NB4 (cell line): ENCODE results near the gene LPP.

Source experiments
- DNase-seq: peaks from one replicate; pipeline ENCODE4 v3.0.0; 2010; ENCODE audit warnings: low read depth
- H3K4me3 ChIP-seq: one replicate; pipeline ENCODE4 v1.5.1; 2011; ENCODE audit warnings: mild to moderate bottlenecking, low read depth, low read length, moderate library complexity
- MYC ChIP-seq: IDR thresholded peaks from 2 replicates; pipeline ENCODE4 v1.6.1; 2011; ENCODE audit warnings: low read depth, low read length
- POLR2A ChIP-seq: IDR thresholded peaks from 2 replicates; pipeline ENCODE4 v1.6.1; 2011; ENCODE audit warnings: mild to moderate bottlenecking; ENCODE audit not compliant: insufficient read length; ENCODE audit errors: extremely low read depth
- TF ChIP-seq, protein P1 (sequence below): IDR thresholded peaks from one replicate; pipeline ENCODE4 v1.5.1; 2012; ENCODE audit warnings: low read depth, low read length
- TF ChIP-seq, protein P2 (sequence below): IDR thresholded peaks from 2 replicates; pipeline ENCODE4 v1.6.1; 2011; ENCODE audit warnings: low read depth, low read length

LPP gene

DNA sequence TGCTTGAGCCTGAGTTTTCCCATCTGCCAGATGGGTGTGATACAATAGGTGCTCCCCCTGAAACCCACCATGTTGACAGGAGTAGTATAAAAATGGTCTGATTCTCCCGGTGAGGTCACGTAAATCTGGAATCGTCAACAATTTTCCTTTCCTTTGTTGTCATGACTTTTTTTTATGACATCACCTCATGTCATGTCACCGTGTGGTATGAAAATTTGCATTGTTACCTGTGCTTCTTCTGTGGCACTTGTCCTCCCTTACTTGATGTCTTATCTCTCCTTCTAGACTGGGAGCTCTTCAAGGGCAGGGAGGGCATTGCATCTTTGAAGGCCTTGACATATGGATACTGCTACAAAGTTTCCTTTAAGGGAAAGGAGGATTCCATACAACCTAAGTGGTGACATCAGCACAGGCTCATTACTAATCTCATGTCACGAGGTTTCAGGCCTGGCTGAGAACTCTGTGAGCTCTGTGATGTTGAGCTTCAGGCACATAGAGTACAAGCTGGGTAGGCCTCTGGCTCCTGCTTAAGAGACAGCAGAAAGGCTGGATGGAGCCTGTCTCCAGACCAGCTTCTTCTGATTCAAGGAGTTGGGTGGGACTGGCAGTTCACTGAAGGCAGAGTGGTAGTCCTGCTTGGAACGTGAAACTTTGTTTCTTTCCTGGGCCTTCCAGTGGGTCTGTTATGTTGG, 66.3 kb downstream of the LPP start:
- no peak for DNase-seq
- TF ChIP-seq, protein P1, sequence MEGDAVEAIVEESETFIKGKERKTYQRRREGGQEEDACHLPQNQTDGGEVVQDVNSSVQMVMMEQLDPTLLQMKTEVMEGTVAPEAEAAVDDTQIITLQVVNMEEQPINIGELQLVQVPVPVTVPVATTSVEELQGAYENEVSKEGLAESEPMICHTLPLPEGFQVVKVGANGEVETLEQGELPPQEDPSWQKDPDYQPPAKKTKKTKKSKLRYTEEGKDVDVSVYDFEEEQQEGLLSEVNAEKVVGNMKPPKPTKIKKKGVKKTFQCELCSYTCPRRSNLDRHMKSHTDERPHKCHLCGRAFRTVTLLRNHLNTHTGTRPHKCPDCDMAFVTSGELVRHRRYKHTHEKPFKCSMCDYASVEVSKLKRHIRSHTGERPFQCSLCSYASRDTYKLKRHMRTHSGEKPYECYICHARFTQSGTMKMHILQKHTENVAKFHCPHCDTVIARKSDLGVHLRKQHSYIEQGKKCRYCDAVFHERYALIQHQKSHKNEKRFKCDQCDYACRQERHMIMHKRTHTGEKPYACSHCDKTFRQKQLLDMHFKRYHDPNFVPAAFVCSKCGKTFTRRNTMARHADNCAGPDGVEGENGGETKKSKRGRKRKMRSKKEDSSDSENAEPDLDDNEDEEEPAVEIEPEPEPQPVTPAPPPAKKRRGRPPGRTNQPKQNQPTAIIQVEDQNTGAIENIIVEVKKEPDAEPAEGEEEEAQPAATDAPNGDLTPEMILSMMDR = no peak
- no peak for TF ChIP-seq POLR2A
- TF ChIP-seq, protein P2, sequence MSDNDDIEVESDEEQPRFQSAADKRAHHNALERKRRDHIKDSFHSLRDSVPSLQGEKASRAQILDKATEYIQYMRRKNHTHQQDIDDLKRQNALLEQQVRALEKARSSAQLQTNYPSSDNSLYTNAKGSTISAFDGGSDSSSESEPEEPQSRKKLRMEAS = no peak
- H3K4me3 ChIP-seq = no peak overlapping the region

DNA sequence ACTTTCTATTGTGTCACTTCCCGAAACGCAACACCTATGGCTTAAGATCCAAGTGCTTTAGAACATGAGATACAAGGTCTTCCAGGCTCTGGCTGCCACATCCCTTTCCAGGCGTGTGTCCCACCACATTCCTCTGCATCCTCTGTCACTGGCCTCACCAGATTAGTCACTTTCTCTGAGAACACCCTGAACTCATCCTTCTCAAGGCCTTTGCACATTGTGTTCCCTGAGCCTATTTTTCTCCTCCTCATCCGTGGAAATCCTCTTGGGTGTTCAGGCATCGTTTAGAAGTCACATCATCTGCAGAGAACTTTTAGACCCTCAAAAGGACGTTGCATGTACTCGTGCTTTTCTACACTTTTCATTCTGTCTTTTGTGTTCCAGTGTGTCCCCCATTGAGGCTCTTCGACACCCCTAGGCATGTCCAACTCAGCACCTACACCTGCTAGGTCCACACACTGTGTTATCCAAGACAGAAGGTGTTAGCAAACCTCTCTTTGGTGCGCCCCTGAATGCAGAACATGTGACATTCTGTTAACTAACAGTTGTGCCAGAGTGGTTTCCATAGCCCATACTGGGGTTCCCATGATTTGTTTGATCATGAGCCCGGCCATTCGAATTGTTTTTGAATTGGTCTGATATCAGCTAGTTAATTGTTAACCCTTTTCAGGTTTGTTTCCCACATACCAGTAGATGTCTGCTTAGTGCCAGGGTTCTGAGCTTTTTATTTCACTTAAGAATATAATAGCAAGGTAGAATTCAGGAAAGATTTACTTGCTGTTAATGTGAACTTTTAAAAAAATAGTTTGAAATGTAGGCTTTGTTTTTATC, 67.2 kb downstream of the LPP start:
- no peak for TF ChIP-seq POLR2A
- TF ChIP-seq MYC = no peak
- TF ChIP-seq, protein P1 = no peak
- TF ChIP-seq, protein P2 = no peak
- no peak for DNase-seq
- H3K4me3 ChIP-seq = no peak overlapping the region

- no peak for DNase-seq
- TF ChIP-seq, protein P2 = no peak
- TF ChIP-seq POLR2A = no peak
- TF ChIP-seq, protein P1 = no peak
- no peak for TF ChIP-seq MYC
- no peak overlapping the region for H3K4me3 ChIP-seq
Measured at GRCh38 chr3:188223936-188224335, 70.0 kb downstream of the LPP start.

- no peak for DNase-seq
- TF ChIP-seq, protein P1 = no peak
- TF ChIP-seq, protein P2 = no peak
- no peak for TF ChIP-seq MYC
- TF ChIP-seq POLR2A = no peak
- H3K4me3 ChIP-seq = no peak overlapping the region
Measured at GRCh38 chr3:188227442-188227841, 73.5 kb downstream of the LPP start.

DNA sequence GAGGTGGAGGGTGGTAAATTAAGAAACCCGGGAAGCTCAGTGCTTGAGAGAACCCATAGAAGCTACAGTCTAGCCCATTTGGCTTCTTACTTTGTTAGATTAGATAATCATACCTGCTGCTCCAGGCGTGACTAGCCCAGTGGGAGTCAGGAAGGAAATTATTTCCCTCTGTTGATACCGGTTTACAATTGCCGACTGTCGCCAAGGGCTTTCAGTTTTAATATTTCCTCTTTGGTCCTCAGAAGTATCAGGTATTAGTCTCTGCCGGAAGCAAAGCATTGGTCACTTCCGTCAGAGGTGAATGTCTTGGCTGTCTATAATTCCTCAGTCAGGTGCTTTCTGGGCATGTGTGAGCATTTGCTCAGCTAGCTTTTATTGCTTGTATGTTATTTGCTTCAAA, 75.2 kb downstream of the LPP start:
- TF ChIP-seq, protein P2 = no peak
- no peak for TF ChIP-seq POLR2A
- TF ChIP-seq, protein P1 = no peak
- TF ChIP-seq MYC = no peak
- no peak for DNase-seq
- no peak overlapping the region for H3K4me3 ChIP-seq
